Measurements from ENCODE around the gene DLD. TPM values are rescaled to one million over a fixed set of nuclear protein-coding genes. Genes with fewer than 3 reads are reported as not detected.
A peak's percentile ranks its signal among the peaks of the same experiment; 100 is the strongest.

The DLD gene
- total RNA-seq, 1 donor from 2014 or later, result 60.9 TPM

DNA sequence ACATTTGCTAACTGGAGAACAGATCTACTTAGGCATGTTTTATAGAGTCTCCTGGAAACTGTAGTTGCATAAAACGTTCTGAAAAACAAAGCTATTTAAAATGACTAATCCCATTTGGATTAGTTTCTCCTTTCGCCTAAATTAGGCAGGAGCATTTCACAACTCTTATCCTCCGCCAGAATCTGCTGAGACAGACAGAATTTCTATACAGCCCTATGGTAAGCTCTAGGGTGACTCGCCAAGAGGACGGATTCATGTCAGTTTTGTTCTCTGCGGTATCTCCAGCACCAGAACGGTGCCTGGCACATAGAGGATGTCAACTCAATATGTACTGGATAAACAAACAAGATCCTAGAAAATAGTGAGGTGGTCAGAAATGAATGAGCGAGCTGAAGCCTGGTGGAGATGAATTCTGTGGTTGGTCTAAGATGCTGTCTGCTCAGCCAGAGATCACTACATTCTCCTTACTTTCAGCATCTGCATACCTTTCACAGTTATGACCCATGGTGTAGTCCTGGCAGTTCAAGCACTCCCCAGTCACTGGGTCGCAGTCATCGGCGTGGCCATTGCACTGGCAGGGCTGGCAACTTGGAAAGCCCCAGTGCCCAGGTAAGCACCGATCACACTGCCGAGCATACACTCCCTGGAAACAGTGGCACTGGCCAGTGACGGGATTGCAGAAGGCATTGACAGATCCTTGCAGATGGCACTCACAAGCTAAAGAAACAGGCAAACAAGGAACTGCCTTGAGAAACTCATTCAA is 68.0 kb downstream of the DLD start:
- DNase-seq (ENCODE audit: low spot score) (no peak), ATAC-seq (peak; percentile 75)
- intact Hi-C loops (cut with DNase I), result no loop called here

DNA sequence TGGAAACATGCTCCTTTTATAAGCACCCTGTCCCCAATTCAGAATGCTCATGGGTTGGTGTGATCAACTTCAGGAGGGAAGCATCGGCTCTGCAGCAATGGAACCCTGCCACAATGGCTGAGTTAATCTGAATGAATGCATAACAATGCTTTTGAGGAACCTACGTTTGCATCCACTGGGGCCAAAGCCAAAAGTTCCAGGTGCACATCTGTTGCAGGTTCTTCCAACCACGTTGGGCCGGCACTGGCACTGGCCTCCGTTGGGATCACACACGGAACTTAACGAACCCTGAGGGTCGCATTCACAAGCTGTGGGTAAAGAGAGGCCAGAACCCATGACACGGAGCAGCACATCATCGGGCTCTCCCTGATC is 68.5 kb downstream of the DLD start:
- DNase-seq (ENCODE audit: low spot score) (no peak), ATAC-seq (no peak)
- intact Hi-C loops (cut with DNase I), result no loop called here

DNA sequence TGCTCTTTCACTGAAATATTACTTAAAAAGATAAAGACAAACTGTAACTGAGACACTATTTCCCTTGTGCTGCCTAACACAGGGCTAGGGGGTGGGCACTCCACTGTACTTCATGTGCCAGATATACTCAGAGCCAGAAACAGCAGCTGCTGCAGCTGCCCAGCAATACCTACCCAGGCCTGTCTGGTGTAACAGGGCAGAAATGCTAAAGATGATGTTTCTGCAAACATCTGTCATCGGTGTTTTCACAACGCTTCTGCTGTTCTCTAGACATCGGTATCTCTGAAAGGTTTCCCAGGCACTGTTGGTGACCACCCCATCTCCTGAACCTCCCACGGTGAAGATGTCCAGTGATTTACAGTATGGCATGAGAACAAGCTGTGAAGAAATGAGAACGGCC is 69.3 kb downstream of the DLD start:
- ATAC-seq, result no peak

DNA sequence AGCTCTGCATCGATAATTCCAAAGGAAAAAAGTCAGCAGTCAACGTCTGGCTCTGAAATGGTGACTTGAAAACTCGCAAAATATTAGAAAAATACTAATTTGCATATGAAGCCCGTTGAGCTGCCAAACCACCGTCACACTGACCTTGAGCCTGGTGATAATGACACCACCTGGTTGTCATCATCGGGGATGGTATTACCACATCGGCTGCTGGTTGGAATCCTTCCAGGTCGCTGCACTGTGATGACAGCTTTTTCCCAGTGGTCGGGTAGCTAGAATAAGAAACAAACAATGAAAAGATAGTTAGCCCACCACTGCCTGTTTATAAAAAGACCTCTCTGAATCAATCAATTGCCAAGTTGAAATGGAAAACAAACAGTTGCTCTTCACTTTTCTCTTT is 70.4 kb downstream of the DLD start:
- intact Hi-C loops (cut with DNase I), result no loop called here
- ATAC-seq, result peak; percentile 43
- DNase-seq (ENCODE audit: low spot score), result no peak

More for the DNA sequence above, 69.3 kb downstream of the DLD start:
- intact Hi-C loops (cut with DNase I), result no loop called here
- no peak for DNase-seq (ENCODE audit: low spot score)

DNA sequence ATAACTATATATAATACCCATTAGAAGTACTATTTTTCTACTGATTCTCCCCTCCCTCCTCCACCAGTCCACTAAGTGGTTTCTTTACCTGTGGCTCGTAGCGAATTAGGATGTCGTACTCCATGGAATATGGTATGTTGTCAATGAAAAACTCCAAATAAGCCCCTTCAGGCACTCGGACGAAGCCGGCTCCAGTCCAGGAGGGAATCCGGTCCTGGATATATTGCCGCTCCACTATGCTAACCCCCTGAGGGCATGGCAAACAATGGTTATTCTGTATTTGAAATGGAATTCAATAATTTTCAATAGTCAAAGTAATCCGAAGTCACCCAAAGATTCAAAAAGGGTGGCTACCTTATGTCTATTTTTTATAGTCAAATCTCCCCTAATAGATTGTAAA is 71.8 kb downstream of the DLD start:
- ATAC-seq, result no peak
- DNase-seq (ENCODE audit: low spot score), result no peak
- intact Hi-C loops (cut with DNase I), result no loop called here

DNA sequence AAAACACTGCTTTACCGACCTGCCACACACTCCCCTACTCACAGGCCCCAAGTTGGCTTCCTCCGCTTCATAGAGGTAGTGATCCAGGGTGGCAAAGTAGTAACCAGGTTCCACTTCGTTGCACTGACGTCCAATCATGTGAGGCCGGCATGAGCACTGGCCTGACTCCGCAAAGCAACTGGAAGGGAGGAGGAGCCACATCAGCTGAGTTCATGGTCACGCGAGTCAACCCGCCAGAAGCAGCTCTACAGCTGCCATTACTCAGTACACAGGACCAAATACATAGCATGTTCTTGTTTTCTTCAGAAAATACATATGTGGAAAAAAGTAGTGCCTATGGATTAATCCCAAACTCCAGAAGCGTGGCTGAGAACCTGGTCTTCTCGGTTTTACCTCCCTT is 73.5 kb downstream of the DLD start:
- intact Hi-C loops (cut with DNase I), result no loop called here
- ATAC-seq (no peak), DNase-seq (ENCODE audit: low spot score) (no peak)

DNA sequence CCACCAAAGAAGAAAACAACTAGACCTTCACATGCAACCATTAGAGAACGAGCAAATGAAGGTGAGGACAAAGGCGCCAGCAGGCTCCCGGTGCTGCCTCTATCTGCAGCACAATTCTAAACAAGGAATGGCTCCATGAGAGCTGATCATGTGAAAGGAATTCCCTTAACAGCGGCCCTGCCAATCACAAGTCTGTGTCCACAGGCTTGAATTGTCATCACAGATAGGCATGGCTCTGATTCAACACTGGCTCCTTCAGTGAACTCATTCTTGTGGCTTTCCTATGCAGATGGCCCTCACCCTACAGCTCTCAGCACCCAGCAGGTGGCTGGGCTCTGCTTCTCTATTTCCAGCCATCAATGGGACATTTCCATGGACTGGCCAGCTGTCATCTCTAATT is 75.7 kb downstream of the DLD start:
- intact Hi-C loops (cut with DNase I), result no loop called here
- ATAC-seq (no peak), DNase-seq (ENCODE audit: low spot score) (no peak)

DNA sequence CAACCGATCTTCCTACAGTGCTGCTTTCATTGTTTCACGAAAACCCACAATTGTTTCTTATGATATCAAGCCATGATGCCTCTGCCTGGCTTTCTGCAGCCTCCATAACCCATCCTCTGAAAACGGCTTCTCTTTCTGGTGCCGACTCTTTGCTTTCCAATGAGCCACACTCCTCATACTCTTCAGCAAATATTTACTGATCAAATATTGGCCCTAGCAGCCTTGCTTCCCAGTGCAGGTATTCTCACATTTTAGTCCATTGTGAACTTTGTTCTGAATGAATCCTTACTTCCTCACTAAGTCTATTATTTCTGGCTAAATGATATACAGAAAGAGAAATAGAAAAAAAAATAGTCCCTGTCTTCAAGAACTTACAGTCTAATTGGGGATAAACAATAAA is 76.4 kb downstream of the DLD start:
- no peak for ATAC-seq
- intact Hi-C loops (cut with DNase I), result no loop called here

DNA sequence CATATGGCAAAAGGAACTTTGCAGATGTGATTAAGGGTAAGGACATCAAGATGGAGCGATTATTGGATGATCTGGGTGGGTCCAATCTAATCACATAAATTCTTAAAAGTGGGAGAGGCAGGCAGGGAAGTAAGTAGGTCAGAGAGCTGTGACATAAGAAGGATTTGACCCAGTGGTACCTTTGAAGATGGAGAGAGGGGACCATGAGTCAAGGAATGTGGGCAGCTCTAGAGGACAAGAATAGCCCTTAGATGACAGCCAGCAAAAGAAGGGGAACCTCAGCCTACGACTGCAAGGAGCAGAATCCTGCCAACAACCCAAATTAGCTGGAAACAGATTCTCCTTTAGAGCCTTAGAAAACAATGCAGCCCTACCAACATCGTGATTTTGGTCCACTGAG is 77.5 kb downstream of the DLD start:
- ATAC-seq (no peak), DNase-seq (ENCODE audit: low spot score) (no peak)
- intact Hi-C loops (cut with DNase I), result no loop called here

More for the DNA sequence above, 76.4 kb downstream of the DLD start:
- DNase-seq (ENCODE audit: low spot score), result no peak

DNA sequence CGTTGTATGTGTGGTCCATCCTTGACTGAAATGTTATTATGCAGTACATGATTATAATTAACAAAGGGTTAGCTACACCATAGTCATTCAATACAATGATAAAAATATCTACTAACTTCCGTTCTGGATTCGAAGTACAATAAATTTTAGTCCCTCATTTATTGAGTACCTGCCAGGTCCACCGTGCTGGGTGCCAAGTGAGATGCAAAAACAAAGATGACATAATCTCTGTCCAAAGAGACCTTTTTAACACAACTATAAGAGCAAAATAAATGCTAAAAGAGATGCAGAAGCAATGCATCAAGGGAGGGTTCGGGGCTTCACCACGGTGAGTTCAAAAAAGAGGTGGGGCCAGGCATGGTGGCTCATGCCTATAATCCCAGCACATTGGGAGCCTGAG is 78.9 kb downstream of the DLD start:
- ATAC-seq (no peak), DNase-seq (ENCODE audit: low spot score) (no peak)
- intact Hi-C loops (cut with DNase I), result no loop called here

Other genes starting within 250 kb of the DLD start
- gene SLC26A4, start 230.4 kb upstream of the DLD start, total RNA-seq, result 3.2 TPM
- 24.0 TPM for gene CBLL1, start 147.0 kb upstream of the DLD start, total RNA-seq
- not detected for gene SLC26A3, start 88.0 kb upstream of the DLD start, total RNA-seq
- 303 TPM for gene LAMB1, start 112.0 kb downstream of the DLD start, total RNA-seq
- gene LAMB4, start 239.2 kb downstream of the DLD start, total RNA-seq, result 0.89 TPM